Lung (tissue), 12 donors: ENCODE results near the gene SHANK1. TPM values are rescaled to one million over a fixed set of nuclear protein-coding genes. Genes with fewer than 3 reads are reported as not detected.

Source experiments
- ATAC-seq: fragments of 200-7000 bp; cut with Tn5 transposase; one replicate; pipeline ENCODE4 v1.9.1; 2020; ENCODE audit warnings: moderate number of reproducible peaks; ENCODE audit not compliant: insufficient read depth, low FRiP score
- DNase-seq, 3 donors: peaks; one replicate each; pipeline ENCODE4 v3.0.0-alpha.2; 2013 to 2017
- H3K27ac ChIP-seq, 2 donors: one replicate each; pipeline ENCODE4 v1.5.1; 2013; ENCODE audit warnings: mild to moderate bottlenecking in 2 of 2, moderate library complexity in 2 of 2, control low read depth in 1 of 2, inconsistent platforms in 1 of 2, low read depth in 1 of 2, low read length in 1 of 2
- H3K27me3 ChIP-seq, 3 donors: one replicate each; pipeline ENCODE4 v1.5.1; 2013; ENCODE audit warnings: low read length in 2 of 3; ENCODE audit not compliant: control insufficient read depth in 3 of 3, insufficient read depth in 3 of 3
- H3K36me3 ChIP-seq, 4 donors: one replicate each; pipeline ENCODE4 v1.5.1; 2013; ENCODE audit warnings: low read length in 4 of 4, mild to moderate bottlenecking in 1 of 4, moderate library complexity in 1 of 4; ENCODE audit not compliant: control insufficient read depth in 4 of 4, insufficient read depth in 4 of 4
- H3K4me1 ChIP-seq, 5 donors: one replicate each; pipeline ENCODE4 v1.5.1; 2013; ENCODE audit warnings: low read length in 5 of 5, mild to moderate bottlenecking in 2 of 5, moderate library complexity in 1 of 5; ENCODE audit not compliant: control insufficient read depth in 5 of 5, insufficient read depth in 5 of 5
- H3K4me3 ChIP-seq: one replicate; pipeline ENCODE4 v1.5.1; 2013; ENCODE audit warnings: mild to moderate bottlenecking, control low read depth, moderate library complexity
- H3K9ac ChIP-seq, 2 donors: one replicate each; pipeline ENCODE4 v1.5.1; 2013; ENCODE audit warnings: low read length in 2 of 2, control low read depth in 1 of 2; ENCODE audit not compliant: insufficient read depth in 1 of 2
- H3K9me3 ChIP-seq, 4 donors: one replicate each; pipeline ENCODE4 v1.5.1; 2013; ENCODE audit warnings: low read length in 3 of 4, mild to moderate bottlenecking in 1 of 4, moderate library complexity in 1 of 4; ENCODE audit not compliant: control insufficient read depth in 4 of 4, insufficient read depth in 3 of 4
- CTCF ChIP-seq: IDR thresholded peaks from 2 replicates; pipeline ENCODE4 v1.5.1; 2012; ENCODE audit warnings: mild to moderate bottlenecking; ENCODE audit errors: control extremely low read depth, extremely low read depth
- WGBS, 2 donors: extraction: QIAGEN DNeasy Blood & Tissue Kit; methylation state at CpG; one replicate each; pipeline ENCODE4 v1.1.7; 2013; 5-methylcytosine and 5-hydroxymethylcytosine counted together
- polyA plus RNA-seq, 2 donors: library from polyadenylated mRNA; stranded (reverse); fragments of 200-250 nt; gene quantifications; one replicate each; pipeline ENCODE4 v1.2.1, GENCODE V29; 2013
- total RNA-seq, 2 donors: library from RNA; depleted of rRNA in 1 of 2; stranded (reverse); fragments of >200 nt in 1 of 2; gene quantifications; one replicate each; pipeline ENCODE4 v1.2.1, GENCODE V29; 2014 to 2021
- donor health status: control.
- donor health status: control.
- donor health status: Bipolar disorder and iron deficiency.
- donor health status: healthy.
- donor health status: DM: yes; HTN: yes; CAD: no.

The SHANK1 gene
- total and polyA plus RNA-seq, 4 donors = 0.15 to 1.2 (median 0.21) TPM

GRCh38 chr19:50745221-50745620, 25.6 kb upstream of the SHANK1 start:
- Histone ChIP-seq H3K27me3 (peaks cover 0 to 10% (median under 1%) of the 10 kb centered on the region in 3 donors), H3K4me3 (no peak overlapping the region), H3K9me3 (no peaks in the 10 kb centered on the region), H3K27ac (no peak overlapping the region), H3K4me1 (no peaks in the 10 kb centered on the region), H3K36me3 (no peaks in the 10 kb centered on the region), H3K9ac (no peak overlapping the region)
- ATAC-seq (no peak), DNase-seq (no peak)
- 76 to 79% methylated on average over 10 of the region's 10 CpGs for WGBS, 2 donors
- TF ChIP-seq CTCF = no peak

- Histone ChIP-seq H3K36me3 (no peaks in the 10 kb centered on the region), H3K9ac (no peak overlapping the region), H3K27me3 (peaks cover 0 to 22% (median 5%) of the 10 kb centered on the region in 3 donors), H3K27ac (no peak overlapping the region), H3K9me3 (no peaks in the 10 kb centered on the region), H3K4me3 (no peak overlapping the region), H3K4me1 (no peaks in the 10 kb centered on the region)
- 85 to 90% methylated on average over 6 of the region's 6 CpGs for WGBS, 2 donors
- ATAC-seq = no peak
- no peak for TF ChIP-seq CTCF
- no peak for DNase-seq
Observed at GRCh38 chr19:50743537-50743936, 23.9 kb upstream of the SHANK1 start.

GRCh38 chr19:50741179-50741933, 21.8 kb upstream of the SHANK1 start:
- TF ChIP-seq CTCF = no peak
- Histone ChIP-seq H3K4me1 (no peaks in the 10 kb centered on the region), H3K27ac (no peak overlapping the region), H3K36me3 (no peaks in the 10 kb centered on the region), H3K9me3 (no peaks in the 10 kb centered on the region), H3K27me3 (peaks cover 0 to 28% (median 7%) of the 10 kb centered on the region in 3 donors), H3K4me3 (no peak overlapping the region), H3K9ac (no peak overlapping the region)
- ATAC-seq = no peak
- 62 to 65% methylated on average over 18 of the region's 18 CpGs for WGBS, 2 donors
- no peak for DNase-seq
